Suppressor macrophage (primary cell): ENCODE measurements around the gene RHBDL1.

Experiments used
- DNase-seq, 4 experiments: peaks; one replicate each; pipeline ENCODE4 v3.0.0-alpha.2; 2020 to 2022

Gene RHBDL1

GRCh38 chr16:675884-676564, 553 bp downstream of the RHBDL1 start:
- no peak for DNase-seq

- no peak for DNase-seq
Observed at GRCh38 chr16:676565-676902, 1.1 kb downstream of the RHBDL1 start.

- DNase-seq: no peak
Observed at GRCh38 chr16:676913-677312, 1.4 kb downstream of the RHBDL1 start.

GRCh38 chr16:677316-678190, 2.1 kb downstream of the RHBDL1 start:
- no peak for DNase-seq

- no peak for DNase-seq
Observed at GRCh38 chr16:678209-678857, 2.9 kb downstream of the RHBDL1 start.

- DNase-seq: peak; percentile 52 to 80 (median 70)
Observed at GRCh38 chr16:678858-679813, 3.7 kb downstream of the RHBDL1 start.

GRCh38 chr16:679814-680624, 4.5 kb downstream of the RHBDL1 start, which contains the start of gene STUB1:
Gene STUB1, plus strand, starts transcription at chr16:680410. Its CDS starts 116 bp downstream, at chr16:680526.
- peak; percentile 92 to 98 (median 96) for DNase-seq

GRCh38 chr16:680625-680945, 5.1 kb downstream of the RHBDL1 start:
- DNase-seq: no peak

- peak; percentile 40 to 74 (median 60) for DNase-seq
Observed at GRCh38 chr16:680967-681745, 5.7 kb downstream of the RHBDL1 start.

- no peak for DNase-seq
Observed at GRCh38 chr16:681746-682427, 6.4 kb downstream of the RHBDL1 start.

- DNase-seq: no peak
Observed at GRCh38 chr16:682493-683395, 7.3 kb downstream of the RHBDL1 start.

GRCh38 chr16:683396-684070, 8.1 kb downstream of the RHBDL1 start:
- peak in 1 of 4 experiments; percentile 24 for DNase-seq

- DNase-seq: peak; percentile 97 to 99 (median 98)
Observed at GRCh38 chr16:684071-684794, 8.8 kb downstream of the RHBDL1 start, which contains the start of gene JMJD8. Gene JMJD8, minus strand, starts transcription at chr16:684334. Its CDS starts 15 bp downstream, at chr16:684319.

GRCh38 chr16:684961-685696, 9.7 kb downstream of the RHBDL1 start:
- no peak for DNase-seq

- DNase-seq: peak; percentile 42 to 76 (median 56)
Observed at GRCh38 chr16:685967-686366, 10.5 kb downstream of the RHBDL1 start.

GRCh38 chr16:686459-687260, 11.2 kb downstream of the RHBDL1 start:
- no peak for DNase-seq
